Astrocyte of the spinal cord (primary cell): ENCODE results near the gene NUDT16L1.
"Not testable (repeated sequence)": the region's sequence is repeated elsewhere in the genome, so short reads cannot be mapped to it uniquely, and the experiment has no call there.

ENCODE experiments used
- DNase-seq: peaks from one replicate; pipeline ENCODE4 v3.0.0; 2011; ENCODE audit warnings: low read depth, low spot score
- H3K4me3 ChIP-seq: 2 replicates; pipeline ENCODE4 v1.5.1; 2011; ENCODE audit warnings: low read depth, mild to moderate bottlenecking, low read length, moderate library complexity
- in situ Hi-C: cut with HindIII; loops from 2 replicates; pipeline ENCODE4 v1.10.0; 2017; ENCODE audit warnings: low sequenced_read_pairs
- TF ChIP-seq, protein P1 (sequence below): IDR thresholded peaks from 2 replicates; pipeline ENCODE4 v1.5.1; 2012; ENCODE audit warnings: low read depth, mild to moderate bottlenecking, low read length, inconsistent platforms

Gene NUDT16L1

GRCh38 chr16:4733747-4734062 is 40.3 kb downstream of the NUDT16L1 start:
- DNase-seq, result no peak
- H3K4me3 ChIP-seq, result peak overlapping the region; percentile 88
- in situ Hi-C loops, result no loop called here
- TF ChIP-seq, protein P1, sequence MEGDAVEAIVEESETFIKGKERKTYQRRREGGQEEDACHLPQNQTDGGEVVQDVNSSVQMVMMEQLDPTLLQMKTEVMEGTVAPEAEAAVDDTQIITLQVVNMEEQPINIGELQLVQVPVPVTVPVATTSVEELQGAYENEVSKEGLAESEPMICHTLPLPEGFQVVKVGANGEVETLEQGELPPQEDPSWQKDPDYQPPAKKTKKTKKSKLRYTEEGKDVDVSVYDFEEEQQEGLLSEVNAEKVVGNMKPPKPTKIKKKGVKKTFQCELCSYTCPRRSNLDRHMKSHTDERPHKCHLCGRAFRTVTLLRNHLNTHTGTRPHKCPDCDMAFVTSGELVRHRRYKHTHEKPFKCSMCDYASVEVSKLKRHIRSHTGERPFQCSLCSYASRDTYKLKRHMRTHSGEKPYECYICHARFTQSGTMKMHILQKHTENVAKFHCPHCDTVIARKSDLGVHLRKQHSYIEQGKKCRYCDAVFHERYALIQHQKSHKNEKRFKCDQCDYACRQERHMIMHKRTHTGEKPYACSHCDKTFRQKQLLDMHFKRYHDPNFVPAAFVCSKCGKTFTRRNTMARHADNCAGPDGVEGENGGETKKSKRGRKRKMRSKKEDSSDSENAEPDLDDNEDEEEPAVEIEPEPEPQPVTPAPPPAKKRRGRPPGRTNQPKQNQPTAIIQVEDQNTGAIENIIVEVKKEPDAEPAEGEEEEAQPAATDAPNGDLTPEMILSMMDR, result no peak

DNA sequence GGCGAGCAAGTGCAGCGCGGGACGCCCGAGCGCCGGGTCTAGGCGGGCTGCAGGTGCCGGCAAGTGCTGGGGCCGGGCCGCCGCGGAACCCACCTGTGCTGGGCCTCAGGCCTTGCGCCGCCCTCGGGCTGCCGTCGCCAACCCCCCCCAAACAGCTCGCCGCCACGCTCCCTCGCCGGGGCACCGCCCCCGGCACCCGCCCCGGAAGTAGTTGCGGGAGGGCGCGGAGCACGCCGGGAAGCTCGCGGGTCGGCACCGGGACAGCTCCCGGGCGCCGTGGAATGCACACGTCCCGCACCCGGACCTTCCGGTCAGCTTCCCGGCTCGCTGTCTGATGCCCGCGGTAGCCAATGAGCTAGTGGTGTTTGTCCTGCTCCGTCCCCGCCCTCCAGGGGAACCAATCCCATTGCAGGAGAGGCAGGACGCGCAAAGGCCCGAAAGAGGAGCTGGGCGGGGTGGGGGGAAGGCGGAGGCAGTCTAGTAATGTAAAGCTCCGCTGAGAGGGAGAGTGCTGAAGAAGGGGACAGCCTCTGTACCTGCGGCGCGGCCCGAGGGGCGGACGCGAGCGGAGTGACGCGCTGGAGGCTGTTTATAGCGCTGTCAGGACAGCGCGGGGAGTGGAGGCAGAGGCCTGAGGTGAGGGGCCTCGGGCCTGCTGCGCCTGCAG is 40.8 kb downstream of the NUDT16L1 start, which contains the start of the genes ANKS3 and DNAAF8:
ANKS3 (minus strand) TSS at position 209 of the 667 bp plus-strand sequence. CDS start 4,122 bp downstream, outside the sequence.
DNAAF8 (plus strand) TSS at position 475 of the 667 bp plus-strand sequence. CDS start 1,978 bp downstream, outside the sequence.
- TF ChIP-seq, protein P1, result no peak
- DNase-seq, result peak; percentile 97
- in situ Hi-C loops, result no loop called here
- H3K4me3 ChIP-seq, result peak within 1 kb of the TSS; percentile 88

GRCh38 chr16:4734730-4735535 is 41.6 kb downstream of the NUDT16L1 start:
- in situ Hi-C loops, result no loop called here
- peak overlapping the region; percentile 88 for H3K4me3 ChIP-seq
- TF ChIP-seq, protein P1, result no peak
- DNase-seq, result peak; percentile 81

DNA sequence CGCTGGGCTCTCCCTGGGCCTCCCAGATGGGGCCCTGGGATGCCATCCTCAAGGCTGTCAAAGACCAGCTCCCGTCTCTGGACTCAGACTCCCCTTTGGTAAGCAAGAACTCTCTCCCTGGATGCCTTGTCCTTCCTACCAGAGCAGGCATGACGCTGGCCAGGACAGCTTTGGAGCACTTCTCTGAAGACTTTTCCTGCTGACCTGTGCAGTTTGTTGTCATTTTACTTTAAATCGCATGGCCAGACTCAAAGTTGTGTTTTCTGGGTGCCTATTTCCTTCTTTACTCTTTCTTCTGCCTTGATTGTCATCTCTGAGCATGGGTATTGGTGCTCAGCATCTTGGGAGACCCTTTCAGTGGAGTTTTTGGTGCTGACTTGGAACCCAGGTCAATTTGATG is 43.2 kb downstream of the NUDT16L1 start:
- H3K4me3 ChIP-seq, result no peak overlapping the region
- no peak for DNase-seq
- in situ Hi-C loops, result no loop called here
- TF ChIP-seq, protein P1, result no peak

- no peak for DNase-seq
- no peak overlapping the region for H3K4me3 ChIP-seq
- in situ Hi-C loops, result no loop called here
- TF ChIP-seq, protein P1, result no peak
Observed at GRCh38 chr16:4737545-4737944, 44.2 kb downstream of the NUDT16L1 start.

- H3K4me3 ChIP-seq, in situ Hi-C loops, DNase-seq: not testable (repeated sequence)
Observed at GRCh38 chr16:4738370-4738769, 45.0 kb downstream of the NUDT16L1 start.

- no peak for DNase-seq
Observed at GRCh38 chr16:4743226-4743878, 50.0 kb downstream of the NUDT16L1 start.

More at GRCh38 chr16:4743226-4743878, 50.0 kb downstream of the NUDT16L1 start:
- H3K4me3 ChIP-seq, result no peak overlapping the region
- TF ChIP-seq, protein P1, result no peak
- in situ Hi-C loops, result no loop called here
